Measurements from ENCODE around the gene SUMF1.
A peak's percentile ranks its signal among the peaks of the same experiment; 100 is the strongest.

The SUMF1 gene

GRCh38 chr3:4466741-4467521 is at the start of gene SUMF1:
Gene SUMF1 (minus strand): TSS chr3:4467269. CDS start chr3:4467245, 24 bp downstream.
- DNase-seq (ENCODE audit: low read depth), result peak; percentile 62

- DNase-seq (ENCODE audit: low read depth), result no peak
Measured at GRCh38 chr3:4515916-4516579, 49.0 kb upstream of the SUMF1 start.

GRCh38 chr3:4514916-4515315 is 47.8 kb upstream of the SUMF1 start:
- DNase-seq (ENCODE audit: low read depth), result no peak

- DNase-seq (ENCODE audit: low read depth), result no peak
Measured at GRCh38 chr3:4514321-4514720, 47.3 kb upstream of the SUMF1 start.

GRCh38 chr3:4512895-4513616 is 46.0 kb upstream of the SUMF1 start:
- DNase-seq (ENCODE audit: low read depth), result no peak

- DNase-seq (ENCODE audit: low read depth), result no peak
Measured at GRCh38 chr3:4511491-4512262, 44.6 kb upstream of the SUMF1 start.

GRCh38 chr3:4509983-4510755 is 43.1 kb upstream of the SUMF1 start:
- DNase-seq (ENCODE audit: low read depth), result no peak

- DNase-seq (ENCODE audit: low read depth), result no peak
Measured at GRCh38 chr3:4509043-4509442, 42.0 kb upstream of the SUMF1 start.

- DNase-seq (ENCODE audit: low read depth), result no peak
Measured at GRCh38 chr3:4508048-4508981, 41.2 kb upstream of the SUMF1 start.

- DNase-seq (ENCODE audit: low read depth), result no peak
Measured at GRCh38 chr3:4507024-4507596, 40.0 kb upstream of the SUMF1 start.

GRCh38 chr3:4506559-4507023 is 39.5 kb upstream of the SUMF1 start:
- DNase-seq (ENCODE audit: low read depth), result no peak

- DNase-seq (ENCODE audit: low read depth), result no peak
Measured at GRCh38 chr3:4505688-4506558, 38.9 kb upstream of the SUMF1 start.

GRCh38 chr3:4504340-4505261 is 37.5 kb upstream of the SUMF1 start:
- no peak for DNase-seq (ENCODE audit: low read depth)

GRCh38 chr3:4503050-4503449 is 36.0 kb upstream of the SUMF1 start:
- DNase-seq (ENCODE audit: low read depth), result no peak

- DNase-seq (ENCODE audit: low read depth), result no peak
Measured at GRCh38 chr3:4501927-4502326, 34.9 kb upstream of the SUMF1 start.

GRCh38 chr3:4501437-4501836 is 34.4 kb upstream of the SUMF1 start:
- no peak for DNase-seq (ENCODE audit: low read depth)

- DNase-seq (ENCODE audit: low read depth), result no peak
Measured at GRCh38 chr3:4498446-4498845, 31.4 kb upstream of the SUMF1 start.
